GM21390 (cell line): ENCODE data around the gene VWA5B1.
"Not testable (repeated sequence)": the region's sequence is repeated elsewhere in the genome, so short reads cannot be mapped to it uniquely, and the experiment has no call there.

Source experiments
- ATAC-seq: cut with Tn5 transposase; IDR thresholded peaks from one replicate; pipeline ENCODE4 v1.9.1; 2021; ENCODE audit not compliant: unreplicated experiment

Gene VWA5B1

DNA sequence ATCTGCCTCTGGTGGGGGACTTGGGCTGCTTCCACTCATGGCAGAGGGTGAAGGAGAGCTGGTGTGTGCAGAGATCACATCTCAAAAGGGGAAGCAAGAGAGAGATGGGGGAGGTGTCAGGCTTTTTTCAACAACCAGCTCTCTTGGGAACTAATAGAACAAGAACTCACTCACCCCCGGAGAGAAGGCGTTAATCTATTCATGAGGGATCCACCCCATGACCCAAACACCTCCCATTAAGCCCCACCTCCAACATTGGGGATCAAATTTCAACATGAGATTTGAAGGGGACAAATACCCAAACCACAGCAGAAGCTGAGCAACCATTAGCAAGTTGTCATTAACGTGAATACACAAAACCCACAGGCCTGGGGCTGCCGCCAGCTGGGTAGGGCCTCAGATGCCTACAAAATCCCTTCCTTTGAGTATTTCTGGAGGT, 12.0 kb upstream of the VWA5B1 start:
- no peak for ATAC-seq

DNA sequence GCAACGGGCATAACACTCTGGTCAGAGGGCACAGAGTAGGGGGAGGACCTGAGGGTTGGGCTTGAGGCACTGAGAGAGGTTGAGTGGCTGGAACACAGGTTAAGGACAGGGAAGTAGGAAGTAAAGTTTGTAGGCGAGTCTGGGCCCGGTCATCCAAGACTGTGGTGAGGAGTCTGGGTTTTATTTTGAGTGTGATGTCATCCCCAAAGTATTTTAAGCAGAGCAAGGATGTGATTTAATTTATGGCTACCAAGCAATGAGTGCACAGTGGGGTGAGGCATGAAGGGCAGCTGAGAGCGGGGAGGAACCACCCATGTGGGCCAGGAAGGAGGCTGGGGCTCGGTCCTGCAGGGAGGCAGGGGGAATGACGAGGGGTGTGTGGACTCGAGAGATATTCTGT, 11.2 kb upstream of the VWA5B1 start:
- no peak for ATAC-seq

DNA sequence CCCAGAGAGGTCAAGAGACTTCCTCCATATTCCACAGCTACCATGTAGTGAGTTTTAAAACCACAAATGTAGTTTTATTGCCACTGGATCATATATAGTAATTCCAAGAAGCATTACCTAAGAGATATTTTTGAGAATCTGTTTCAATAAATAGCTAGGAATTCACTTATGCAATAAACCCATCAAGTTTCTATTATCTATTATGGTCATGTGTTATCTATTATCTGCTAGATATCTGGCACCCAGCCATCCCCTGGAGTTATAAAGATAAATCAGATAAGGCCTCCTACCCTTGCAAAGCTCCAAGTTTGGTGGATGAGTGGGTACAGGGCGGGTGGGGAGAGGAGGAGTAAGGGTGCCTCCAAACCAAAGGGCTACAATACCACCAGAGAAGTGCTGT, 10.3 kb upstream of the VWA5B1 start:
- no peak for ATAC-seq

DNA sequence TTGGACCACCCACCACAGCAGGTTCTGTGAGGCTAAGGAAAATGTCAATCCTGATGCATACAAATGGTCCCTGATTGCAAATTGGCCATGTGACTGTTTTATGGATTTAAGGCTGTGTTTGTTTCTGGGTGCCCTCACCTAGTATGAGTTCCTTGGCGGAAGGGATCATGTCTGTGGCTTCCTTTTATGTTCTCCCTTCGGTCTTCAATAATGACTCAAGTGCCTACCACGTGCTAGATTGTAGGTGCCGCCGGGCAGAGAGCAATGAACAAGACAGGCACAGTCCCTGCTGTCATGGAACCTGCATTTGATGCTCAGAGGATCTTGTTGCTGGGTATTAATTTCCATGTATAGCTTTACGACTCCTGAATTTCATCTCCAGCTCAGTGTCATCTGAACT, 9.8 kb upstream of the VWA5B1 start:
- ATAC-seq = no peak

DNA sequence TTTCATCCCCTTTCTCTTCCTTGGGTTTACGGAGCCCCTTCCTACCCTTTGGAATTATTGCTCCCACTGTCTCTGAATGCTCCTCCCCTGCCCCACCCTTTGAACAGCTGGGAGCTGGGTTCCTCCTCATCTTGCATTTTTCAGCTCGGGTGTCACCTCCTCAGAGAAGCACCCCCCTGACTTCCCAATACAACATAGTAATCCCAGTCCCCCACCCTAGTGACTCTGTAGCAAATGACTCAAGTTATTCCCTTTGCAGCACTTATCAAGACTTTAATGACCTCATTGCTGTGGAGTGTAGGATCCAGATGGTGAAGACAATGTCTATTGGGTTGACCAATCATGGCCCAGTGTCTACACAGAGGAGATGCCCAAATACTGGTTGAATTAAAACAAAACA, 8.9 kb upstream of the VWA5B1 start:
- no peak for ATAC-seq

DNA sequence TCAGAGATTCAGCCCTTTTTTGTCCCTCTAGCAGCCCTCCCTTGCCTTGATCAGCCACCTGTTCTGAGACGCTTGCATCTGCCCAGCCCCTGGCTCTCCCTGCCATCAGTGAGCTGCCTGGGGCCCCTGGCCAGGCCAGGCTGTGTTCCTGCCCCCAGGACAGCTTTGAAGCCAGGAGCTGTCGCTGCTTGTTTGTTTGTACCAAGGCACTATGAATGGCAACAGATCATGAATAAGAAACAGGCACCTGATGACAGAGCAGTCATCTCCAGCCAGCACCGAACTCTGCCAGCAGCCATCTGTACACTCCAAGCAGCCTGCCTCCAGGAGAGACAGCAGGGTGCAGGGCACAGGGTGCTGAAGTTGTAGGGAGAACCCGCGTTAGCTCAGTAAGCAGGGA, 8.1 kb upstream of the VWA5B1 start:
- no peak for ATAC-seq

DNA sequence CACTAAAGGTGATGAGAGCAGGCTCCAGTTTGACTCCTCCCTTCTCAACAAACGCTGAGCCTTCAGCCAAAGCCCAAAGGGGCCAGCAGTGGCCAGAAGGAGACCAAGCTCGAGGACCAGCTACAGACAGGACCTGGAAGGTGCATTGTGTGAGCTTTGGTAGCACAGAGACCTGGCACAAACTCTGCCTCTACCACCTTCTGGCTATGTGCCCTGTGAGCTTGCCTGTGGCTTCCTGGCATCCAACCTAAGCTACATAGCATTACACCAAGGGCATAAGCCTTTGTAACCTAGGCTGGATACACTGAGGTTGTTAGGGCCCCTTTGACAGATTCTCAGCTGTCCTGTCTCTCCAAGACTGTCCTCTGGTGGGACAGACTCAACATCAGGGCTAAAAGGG, 6.6 kb upstream of the VWA5B1 start:
- no peak for ATAC-seq

DNA sequence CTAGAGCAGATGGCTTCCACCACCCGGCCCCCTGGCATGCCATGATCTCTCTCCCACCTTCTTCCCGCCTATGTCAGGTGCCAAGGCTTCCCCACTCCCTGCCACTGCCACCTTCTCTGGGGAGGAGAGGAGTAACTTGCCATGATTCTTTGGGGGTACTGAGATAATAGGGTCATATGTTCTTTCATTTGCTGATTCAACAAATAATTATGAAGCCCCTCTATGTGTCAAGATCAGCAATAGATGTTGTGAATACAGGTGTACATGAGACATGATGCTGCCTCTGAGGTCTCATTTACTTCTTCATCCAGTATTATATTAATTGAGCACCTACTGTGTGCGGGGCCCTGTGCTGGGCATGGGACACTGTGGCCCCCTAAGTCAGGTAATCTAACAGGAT, 6.0 kb upstream of the VWA5B1 start:
- no peak for ATAC-seq

DNA sequence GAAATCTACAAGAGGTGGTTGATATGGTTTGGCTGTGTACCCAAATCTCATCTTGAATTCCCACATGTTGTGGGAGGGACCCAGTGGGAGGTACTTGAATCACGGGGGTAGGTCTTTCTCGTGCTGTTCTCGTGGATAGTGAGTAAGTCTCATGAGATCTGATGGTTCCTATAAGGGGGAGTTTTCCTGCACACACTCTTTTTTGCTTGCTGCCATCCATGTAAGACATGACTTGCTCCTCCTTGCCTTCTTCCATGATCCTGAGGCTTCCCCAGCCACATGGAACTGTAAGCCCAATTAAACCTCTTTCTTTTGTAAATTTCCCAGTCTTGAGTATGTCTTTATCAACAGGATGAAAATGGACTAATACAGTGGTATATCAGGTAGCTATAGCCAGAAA, 5.2 kb upstream of the VWA5B1 start:
- no peak for ATAC-seq

DNA sequence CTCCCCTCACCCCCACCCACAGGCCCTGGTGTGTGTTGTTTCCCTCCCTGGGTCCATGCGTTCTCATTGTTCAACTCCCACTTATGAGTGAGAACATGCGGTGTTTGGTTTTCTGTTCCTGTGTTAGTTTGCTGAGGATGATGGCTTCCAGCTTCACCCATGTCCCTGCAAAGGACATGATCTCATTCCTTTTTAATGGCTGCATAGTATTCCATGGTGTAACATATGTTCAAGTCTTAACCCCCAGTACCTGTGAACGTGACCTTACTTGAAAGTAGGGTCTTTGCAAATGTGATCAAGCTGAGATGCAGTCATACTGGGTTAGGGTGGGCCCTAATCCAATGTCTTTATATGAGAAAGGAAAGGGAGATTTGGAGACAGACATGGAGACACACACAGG, 3.0 kb upstream of the VWA5B1 start:
- not testable (repeated sequence) for ATAC-seq

DNA sequence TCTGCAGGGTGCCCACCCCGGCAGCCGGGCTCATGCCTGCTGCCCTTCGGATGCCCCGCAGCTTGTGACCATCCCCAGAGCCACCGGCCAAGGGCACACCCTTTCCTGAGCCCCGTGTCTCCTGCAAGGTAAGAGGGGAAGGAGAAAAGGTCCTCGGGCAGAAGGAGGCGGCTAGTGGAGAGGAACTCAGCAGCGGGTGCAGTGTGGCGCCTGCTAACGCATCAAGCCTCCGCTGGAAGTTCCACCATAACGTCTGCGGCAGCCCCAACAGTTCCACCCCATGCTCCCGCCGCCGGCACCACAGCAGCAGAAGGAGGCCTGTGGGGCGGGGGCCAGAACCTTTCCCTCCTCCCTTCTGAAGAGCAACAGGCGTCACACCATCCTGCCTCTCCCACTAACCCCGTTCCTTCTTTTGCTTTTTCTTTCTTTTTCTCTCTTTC, 990 bp downstream of the VWA5B1 start:
- ATAC-seq = no peak

DNA sequence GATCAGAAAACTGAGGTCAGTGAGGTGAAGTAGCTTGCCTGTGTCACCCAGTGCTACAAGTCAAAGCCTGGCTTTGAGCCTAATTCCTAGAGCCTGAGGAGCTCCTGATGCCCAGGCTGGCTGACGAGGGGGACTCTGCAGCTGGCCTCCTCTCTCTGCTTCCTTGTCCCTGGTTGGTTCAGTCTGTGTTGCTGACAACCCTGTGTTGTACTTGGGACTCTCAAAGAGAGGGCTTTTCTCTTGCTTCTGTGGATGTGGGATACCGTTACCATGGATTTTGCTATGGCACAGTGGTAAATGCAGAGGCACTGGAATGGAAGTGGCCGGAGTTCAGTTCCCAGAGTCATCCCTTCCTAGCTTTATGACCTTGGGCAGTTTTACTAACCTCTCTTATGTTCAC, 8.0 kb downstream of the VWA5B1 start:
- ATAC-seq = no peak

DNA sequence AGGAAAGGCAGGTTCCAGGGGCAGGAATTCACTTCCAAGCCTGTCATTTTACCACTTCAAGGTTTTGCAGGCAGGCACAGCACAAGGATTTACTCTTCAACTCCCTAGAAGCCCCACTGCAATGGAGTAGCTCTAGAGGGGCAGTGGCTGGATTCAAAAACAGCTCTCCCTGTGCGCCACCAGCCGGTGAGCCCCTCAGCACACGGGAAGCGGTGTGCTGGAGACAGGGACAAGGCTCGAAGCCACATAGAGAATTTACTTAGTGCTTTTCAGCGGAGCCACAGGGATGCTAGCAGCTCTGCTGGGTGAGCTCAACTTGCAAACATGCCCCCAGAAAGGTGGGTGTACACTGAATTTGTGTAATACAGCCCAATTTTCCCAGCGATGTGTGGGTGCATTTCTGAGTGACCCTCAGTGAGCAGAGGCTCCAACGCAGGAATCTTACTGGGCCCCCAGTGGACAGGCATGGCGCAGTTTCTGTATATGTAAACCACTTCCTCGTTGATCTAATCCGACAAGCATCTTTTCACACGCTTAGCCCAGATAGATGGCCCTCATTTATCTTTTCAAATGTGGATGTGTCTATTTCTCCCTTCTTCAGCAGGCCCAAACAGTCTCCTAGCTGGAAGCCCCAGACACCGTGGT, 10.9 kb downstream of the VWA5B1 start:
- no peak for ATAC-seq

DNA sequence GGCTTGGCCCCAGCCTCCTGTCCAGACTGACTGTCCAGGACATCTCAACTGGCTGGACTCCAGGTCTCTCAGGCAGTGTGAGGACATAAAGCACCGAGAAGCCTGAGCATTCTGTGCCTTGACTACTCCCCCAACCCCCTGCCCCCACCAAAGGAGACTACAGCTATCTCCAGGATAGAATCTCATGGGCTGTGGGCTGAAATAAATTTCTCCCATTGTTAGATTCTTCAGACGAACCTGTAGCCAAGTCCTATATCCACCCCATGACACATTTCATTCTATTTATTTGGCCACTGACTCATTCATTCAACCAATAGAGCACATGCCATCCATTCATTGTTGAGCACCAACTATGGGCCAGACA, 11.4 kb downstream of the VWA5B1 start:
- ATAC-seq = no peak

DNA sequence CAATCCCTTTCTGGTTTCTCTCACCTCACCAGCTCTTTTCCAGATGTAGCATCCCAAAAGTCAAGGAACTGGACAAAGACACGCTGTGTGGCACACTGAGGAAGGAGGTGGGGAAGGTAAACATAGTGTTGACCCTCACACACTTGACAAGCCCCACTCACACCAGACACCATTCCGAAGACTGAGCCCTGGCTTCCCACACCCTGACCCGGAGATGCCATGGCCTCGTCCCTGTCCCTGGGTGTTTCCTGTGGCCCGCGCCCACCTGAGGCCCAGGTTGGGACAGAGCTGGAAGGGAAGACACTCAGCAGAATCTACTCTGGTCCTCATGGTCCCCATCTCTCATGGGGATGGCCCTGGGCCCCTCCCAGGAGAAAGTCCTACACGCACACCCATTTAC, 16.4 kb downstream of the VWA5B1 start:
- no peak for ATAC-seq

DNA sequence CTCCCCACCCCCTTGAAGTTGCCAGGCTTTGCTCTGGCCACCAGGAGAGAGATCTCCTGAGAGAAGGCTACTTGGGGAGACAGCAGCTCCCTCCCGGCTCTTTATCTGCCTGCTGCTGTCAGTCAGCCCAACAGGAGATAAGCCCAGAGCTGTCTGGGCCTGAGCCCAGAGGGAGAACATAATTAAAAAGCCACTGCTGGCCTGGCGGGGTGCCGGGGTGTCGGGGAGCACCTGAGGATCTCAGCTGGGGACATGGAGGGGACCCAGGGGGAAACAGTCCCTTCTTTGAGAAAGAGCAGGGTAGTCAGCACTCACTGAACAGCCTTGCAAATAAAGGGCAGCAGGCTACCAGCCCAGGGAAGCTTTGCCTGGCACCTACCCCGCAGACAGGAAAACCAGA, 17.9 kb downstream of the VWA5B1 start:
- ATAC-seq = no peak

DNA sequence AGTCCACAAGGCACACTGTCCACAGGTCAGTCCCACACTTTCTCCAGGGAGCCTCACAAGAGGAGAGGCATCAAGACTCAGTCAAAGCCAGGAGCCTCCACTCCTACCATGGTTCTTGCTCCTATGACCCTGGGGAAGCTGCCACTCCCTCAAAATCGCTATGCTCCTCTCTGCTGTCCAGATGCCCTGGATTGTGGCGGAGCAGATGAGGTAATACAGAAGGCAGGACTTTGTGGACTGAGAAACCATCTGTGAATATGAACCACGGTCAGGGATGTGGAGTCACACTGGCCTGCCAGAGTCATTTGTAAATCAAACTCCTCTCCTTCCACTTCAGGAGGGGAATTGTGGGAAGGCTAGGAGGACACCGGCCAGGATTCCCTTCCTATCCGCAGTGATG, 20.6 kb downstream of the VWA5B1 start:
- no peak for ATAC-seq

DNA sequence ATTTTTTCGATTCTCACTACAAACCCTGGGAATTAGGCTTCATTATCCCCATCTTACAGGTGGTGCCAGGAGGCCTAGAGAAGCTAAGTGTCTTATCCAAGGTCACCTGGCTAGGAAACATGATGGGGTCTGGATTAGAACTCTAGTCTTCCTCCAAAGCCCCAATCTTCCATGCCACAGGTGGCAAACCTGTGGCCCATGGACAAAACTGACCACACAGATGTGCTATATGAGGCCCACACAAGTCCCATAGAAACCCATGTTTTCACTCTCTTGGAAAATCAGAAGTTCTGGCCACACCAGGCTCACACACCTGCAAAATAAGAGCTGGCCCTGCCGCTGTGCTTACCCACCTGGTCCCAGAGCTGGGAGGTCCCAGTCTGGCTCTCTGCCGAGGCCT, 21.6 kb downstream of the VWA5B1 start:
- ATAC-seq = no peak

DNA sequence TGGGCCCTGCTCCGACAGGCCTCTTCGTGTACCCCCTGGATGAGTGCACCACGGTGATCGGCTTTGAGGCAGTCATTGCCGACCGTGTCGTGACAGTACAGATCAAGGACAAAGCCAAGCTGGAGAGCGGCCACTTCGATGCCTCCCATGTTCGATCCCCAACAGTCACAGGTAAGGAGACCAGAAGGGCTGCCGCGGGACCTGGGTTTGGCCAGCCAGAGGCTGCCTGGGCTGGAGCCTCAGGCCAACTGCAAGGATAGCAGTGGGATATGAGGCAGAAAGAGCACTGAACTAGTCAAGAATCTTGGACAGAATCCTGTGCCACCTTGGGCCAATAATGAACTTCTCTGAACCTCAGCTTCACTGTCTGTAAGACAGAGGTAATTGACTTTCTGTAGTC, 22.1 kb downstream of the VWA5B1 start:
- no peak for ATAC-seq

DNA sequence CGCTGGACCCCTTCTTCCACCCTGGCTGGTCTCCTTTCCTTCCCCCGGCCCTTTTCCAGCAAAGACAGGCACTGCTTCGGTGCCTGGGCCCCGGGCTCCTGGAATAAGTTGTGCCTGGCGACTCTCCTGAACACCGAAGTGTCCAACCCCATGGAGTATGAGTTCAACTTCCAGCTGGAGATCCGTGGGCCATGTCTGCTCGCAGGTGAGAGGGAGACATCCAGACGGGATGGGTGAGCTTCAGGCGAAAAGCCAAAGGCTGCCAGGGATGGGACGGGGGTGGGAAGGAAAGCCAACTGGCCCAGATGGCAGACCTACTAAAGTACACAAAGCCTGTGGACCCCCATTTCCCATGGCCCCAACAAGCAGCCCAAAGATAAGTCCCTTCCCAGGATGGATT, 26.8 kb downstream of the VWA5B1 start:
- ATAC-seq = no peak

DNA sequence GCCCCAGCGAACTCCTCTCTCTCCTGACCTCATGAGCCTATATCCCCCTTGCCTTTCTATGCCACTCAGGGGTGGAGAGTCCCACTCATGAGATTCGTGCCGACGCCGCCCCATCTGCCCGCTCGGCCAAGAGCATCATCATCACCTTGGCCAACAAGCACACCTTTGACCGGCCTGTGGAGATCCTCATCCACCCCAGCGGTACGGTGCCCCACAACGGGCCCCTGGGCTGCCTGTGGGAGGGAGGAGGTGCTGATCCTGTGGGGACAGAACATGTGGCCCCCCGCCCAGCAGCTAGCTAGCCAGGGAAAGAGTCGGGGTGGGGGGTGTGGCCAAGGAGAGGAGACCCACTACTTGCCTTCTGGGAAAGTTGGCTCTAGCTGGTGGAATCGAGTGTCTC, 27.8 kb downstream of the VWA5B1 start:
- ATAC-seq = no peak

DNA sequence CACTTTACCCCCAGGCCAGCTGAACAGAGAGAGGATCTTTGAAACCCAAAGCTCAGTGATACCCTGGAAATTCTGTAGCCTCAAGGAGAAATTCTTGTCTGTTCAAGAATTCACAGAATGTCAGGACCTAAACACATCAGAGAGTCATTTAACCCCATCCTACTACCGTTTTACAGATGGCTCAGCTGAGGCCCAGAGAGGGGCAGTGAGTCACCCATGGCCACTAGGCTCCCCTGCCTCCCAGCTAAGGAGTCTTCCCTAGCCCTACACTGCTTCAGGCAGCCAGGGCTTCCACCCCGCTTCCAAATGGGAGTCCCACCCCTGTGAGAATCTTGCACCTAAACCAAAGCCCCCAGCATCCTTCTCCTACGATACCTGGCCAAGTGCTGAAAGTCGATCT, 28.3 kb downstream of the VWA5B1 start:
- no peak for ATAC-seq

DNA sequence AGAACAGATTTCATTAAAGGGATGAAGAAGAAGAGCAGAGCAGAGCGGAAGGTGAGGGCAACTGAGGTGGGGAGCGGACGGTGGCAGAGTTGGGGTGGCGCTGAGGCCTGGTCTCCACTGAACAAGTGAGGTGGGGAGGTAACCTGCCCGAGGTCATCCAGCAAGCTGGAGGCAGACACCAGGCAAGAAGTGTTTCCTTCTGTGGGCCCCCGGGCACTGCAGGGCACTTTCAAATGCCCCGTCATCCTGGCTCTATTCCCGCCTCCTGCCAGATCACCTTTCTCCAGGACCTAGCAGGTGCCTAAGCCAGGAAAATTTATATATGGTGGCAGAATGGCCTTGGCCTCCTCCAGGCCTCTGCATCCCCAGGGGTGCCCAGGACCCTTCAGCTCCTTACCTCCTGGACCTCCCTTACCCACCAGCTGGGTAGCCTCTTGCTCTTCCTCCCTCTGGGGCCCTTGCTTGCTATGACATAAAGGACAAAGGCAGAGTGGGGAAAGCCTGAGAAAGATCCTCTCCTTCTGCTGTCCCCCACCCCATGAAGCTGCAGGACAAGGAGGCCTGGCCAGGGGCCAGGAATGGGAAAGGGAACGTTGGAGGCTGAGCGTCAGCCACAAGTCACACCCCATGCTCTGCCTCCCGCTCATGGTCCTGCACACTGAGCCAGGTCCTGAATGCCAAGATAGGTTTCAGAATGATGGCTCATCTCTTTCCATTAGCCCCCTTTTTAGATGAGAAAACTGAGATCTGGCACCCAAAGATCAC, 29.0 kb downstream of the VWA5B1 start:
- no peak for ATAC-seq
